GM19239 (cell line): Measurements from ENCODE around the gene LIMS4.
"Not testable (repeated sequence)": the region's sequence is repeated elsewhere in the genome, so short reads cannot be mapped to it uniquely, and the experiment has no call there.

Experiments used
- DNase-seq: peaks from one replicate; pipeline ENCODE4 v3.0.0; 2011; ENCODE audit warnings: low spot score; ENCODE audit not compliant: insufficient read length
- FAIRE-seq: peaks from 2 replicates; lab custom pipeline; 2011; peaks lifted over from hg19 to GRCh38; lab: Jason Lieb, UNC

LIMS4 gene, protein sequence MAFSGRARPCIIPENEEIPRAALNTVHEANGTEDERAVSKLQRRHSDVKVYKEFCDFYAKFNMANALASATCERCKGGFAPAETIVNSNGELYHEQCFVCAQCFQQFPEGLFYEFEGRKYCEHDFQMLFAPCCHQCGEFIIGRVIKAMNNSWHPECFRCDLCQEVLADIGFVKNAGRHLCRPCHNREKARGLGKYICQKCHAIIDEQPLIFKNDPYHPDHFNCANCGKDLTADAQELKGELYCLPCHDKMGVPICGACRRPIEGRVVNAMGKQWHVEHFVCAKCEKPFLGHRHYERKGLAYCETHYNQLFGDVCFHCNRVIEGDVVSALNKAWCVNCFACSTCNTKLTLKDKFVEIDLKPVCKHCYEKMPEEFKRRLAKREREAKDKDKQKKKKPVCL

DNA sequence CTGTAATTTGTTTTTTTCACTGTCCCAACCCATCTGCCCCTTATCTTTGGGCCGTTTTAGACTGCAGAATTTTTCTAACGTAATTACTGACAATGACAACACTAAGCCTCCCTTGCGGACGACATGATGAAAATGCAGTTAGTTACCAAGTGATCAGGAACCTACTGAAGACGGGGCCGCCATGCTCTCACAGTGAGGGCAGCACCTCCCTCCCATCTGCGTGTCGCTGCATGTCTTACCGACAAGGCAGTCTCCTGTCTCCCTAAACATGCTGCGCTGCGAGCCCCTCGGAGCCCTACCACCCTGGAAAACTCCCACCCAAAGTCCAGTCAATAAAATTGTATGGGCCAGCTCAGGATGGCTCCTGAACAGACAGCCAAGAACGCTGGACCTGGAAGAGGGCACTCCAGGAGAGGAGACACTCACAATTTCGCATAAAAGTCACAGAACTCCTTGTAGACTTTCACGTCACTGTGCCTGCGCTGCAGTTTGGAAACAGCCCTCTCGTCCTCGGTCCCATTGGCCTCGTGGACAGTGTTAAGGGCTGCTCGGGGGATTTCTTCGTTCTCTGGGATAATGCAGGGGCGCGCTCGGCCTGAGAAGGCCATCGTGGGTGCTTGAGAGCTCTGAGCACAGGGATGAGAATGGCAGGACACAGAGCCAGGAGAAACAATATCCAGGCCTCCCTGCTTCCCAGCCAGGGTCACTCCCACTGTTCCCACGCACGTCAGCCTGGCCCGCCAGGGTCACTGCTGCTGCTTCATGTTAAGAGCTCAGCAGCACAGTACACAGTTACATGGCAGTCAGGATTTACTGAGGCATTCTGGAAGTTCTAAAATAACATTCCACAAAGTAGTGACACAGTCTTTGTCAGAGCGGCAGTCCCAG is at the start of gene LIMS4:
Gene LIMS4 (minus strand): TSS at position 646 of the 888 bp plus-strand sequence. CDS start 38 bp downstream, at position 608.
- FAIRE-seq, DNase-seq: not testable (repeated sequence)

DNA sequence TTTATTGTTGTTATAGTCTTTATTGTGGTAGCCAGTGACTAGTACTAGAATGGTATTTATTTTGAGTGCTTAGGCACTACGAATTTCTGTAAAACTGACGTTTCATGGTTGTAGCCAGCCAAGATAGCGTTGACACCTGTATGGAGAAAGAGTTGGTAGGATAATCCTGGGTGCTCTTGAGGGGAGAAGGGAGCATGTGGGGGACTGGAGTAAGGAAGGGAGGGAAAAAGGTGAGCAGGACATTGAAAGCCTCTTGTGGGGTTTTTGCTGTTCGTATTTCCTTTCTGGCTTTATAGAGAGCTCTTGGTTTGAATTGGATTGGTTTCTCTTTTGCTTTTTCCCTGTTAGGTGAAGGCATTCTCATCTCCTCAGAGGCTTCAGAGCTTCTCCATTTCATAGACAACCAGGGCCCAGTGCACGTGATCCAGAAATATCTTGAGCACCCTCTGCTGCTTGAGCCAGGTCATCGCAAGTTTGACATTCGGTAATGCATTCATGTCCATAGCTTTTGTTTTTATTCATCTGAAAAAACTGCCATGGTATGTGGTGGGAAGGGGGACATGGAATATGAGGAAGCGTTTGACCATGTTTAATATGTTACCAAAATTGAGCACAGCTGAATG is 27.2 kb upstream of the LIMS4 start:
- DNase-seq, FAIRE-seq: not testable (repeated sequence)

DNA sequence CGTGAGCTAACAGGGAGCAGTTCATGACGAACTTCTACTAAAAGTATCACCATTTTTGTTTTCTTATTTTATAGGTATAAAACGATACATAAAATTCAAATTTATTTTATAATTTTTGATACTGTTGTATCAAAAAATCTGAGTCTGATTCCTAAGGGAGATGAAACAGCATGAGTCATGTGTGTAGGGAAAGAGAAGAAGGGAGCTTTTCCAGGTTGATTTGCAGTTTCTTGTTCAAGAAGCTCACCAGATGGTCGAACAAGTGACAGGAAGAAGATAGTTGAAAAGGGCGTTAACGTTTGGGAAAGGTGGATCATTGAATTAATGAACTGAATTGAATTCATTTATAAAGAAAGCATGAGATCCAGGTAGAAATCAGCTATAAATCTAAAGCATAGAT is 23.4 kb upstream of the LIMS4 start:
- not testable (repeated sequence) for DNase-seq, FAIRE-seq

DNA sequence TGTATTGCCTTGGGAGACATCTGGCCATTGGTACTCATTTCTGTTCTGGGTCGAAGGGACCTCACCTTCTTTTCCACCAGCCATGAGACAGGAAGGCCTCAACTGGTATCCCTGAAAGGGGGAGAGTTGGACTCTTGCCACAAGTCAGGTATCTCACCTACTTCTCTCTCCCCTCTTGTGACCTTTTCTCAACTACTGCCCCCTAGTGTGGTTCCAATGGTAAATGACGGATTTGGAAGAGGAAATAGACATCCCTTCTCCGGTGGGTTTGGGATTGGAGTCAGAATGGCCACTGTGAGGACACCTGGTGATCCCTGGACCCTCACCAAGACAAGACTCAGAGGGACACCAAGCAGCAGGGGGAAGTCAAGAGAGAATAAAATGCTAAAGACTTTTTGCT is 21.9 kb upstream of the LIMS4 start:
- not testable (repeated sequence) for FAIRE-seq, DNase-seq

DNA sequence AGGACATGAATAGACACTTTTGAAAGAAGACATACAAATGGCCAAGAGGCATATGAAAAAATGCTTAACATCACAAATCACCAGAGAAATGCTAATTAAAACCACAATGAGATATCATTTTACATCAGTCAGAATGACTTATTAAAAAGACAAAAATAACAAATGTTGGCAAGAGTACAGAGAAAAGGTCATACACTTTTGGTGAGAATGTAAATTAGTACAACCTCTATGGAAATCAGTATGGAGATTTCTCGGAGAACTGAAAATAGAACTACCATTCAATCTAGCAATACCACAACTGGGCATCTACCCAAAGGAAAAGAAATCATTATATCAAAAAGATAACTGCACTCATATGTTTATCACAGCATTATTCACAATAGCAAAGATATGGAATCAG is 16.4 kb upstream of the LIMS4 start:
- not testable (repeated sequence) for DNase-seq, FAIRE-seq

DNA sequence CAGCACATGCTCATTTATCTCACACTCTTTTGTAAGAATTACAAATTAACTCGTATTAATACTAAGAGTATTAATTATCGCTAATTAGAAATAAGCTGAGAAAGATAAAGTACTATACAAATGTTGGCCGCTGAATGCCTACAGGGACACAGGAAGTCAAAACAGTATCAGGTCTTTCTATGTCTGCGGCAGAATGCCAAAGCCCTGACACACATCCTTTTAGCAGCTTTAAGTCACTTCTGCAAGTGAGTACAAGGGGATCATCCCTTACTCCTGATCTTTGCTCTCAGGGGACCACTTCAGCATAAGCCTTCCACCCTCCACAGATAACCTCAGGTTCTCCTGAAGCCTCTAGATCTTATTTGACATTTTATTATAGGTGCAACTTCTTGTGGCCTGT is 10.1 kb upstream of the LIMS4 start:
- FAIRE-seq, DNase-seq: not testable (repeated sequence)

DNA sequence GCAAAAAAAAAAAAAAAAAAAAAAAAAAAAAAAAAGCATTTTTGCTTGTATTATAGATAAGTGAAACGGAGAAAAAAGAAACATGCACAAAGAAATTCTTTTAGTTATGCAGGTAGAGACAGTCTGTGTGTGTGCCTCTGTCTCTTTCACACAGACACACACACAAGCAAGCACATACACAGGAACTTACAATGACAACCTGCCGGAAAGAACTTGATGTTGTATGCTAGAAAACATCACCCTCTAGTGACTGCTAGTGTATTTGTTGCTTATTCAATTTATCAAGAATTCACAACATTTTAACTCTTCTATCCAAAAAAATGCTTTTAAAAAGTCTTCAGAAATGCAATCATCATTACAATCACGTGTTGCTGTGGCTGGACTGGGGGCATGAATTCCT is 8.6 kb upstream of the LIMS4 start:
- not testable (repeated sequence) for DNase-seq, FAIRE-seq

DNA sequence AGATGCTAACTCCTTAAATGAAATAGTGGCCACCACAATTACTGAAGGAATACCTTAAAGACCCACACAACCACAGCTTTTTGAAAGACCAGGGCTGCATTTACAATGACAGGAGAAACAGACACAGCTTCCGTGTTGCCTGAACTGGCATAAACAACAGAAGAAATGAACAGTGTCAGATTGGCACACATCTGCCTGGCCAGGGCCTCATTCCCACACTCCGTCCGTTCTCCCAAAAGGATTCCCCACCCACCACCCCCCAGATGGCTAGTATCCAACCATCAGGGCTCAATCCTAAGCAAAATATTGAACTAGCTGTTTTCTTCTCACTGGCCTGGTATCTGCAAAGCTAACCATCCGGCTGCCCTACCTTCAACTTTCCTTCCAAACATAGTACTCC is 7.5 kb upstream of the LIMS4 start:
- DNase-seq, FAIRE-seq: not testable (repeated sequence)

DNA sequence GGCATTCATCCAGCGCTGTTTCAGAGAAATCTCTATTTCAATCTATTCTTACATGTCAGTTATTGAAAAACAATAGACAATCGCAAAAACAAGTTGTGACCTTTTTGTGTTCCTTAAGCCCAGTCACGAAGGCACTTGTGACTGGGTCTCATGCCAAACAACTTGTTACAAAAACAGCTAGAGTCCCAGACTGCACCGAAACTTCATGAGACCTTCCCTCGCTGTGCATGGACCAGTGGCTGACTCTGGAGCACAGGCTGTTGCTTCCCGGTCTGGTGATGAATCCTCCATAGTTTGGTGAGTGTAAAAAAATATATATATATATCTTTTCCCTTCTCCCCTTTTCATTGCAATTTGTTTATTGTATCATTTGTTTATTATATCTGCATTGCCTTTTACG is 4.8 kb upstream of the LIMS4 start:
- DNase-seq, FAIRE-seq: not testable (repeated sequence)

DNA sequence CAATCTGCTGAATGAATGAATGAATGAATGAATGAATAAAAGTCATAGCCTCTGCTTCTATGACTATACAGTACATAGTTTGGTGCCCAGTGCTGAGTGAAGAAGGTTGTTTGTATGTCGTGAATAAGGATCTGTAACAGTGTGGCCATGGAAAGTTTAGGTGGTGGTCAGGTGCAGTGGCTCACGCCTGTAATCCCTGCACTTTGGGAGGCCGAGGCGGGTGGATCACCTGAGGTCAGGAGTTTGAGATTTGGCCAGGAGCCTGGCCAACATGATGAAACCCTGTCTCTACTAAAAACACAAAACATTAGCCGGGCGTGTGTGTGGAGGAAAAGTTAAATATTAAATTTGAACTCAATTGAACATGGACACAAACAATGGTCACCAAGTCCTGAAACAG is 4.3 kb upstream of the LIMS4 start:
- FAIRE-seq = not testable (repeated sequence)

DNA sequence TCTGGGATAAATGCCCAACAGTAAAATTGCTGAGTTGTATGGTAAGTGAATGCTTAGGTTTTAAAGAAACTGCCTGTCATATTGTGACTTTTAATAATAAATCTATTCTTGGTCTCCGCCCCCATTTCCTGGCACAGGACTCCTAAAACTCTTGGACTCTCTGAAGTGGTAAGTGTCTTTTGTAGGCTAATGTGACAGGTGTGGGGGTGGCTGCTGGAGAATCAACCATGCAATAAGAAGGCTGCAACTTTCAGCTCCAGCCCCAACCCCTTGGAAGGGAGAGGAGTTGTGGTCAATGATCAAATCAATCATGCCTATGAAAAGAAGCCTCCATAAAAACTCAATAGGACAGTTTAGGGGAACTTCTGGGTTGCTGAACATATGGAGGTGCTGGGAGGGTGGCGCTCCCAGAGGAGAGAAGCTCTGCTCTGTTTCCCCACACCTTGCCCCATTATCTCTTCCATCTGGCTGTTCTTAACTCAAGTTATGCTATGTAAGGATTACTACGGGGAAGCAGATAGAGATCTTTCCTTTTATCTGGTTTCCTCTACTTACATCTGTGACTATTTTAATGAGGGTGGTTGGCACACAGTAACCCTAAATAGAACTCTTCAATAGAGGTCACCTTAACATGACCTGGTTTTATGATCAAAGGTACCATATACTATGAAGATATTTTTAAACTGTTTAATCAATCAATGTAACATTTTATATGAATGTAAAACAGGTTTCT is 3.2 kb upstream of the LIMS4 start:
- DNase-seq, FAIRE-seq: not testable (repeated sequence)

More for the DNA sequence above, 4.3 kb upstream of the LIMS4 start:
- DNase-seq = not testable (repeated sequence)

DNA sequence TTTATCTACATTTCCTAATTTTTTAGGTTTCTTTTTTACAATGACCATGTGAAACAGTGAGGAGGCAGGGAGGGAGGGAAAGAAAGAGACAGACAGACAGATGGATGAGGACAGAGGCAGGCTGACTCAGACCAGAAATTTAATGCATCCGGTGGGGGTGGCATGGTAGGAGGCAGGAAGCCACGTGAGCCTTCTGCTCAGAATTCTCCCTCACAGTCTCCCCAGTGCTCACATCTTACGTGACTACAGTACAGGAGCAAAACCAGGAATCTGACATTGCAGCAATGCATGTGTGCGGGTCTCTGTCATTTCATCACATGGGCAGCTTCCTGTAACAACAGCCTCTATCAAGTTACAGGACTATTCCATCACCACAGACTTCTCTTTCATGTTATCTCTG is 2.3 kb upstream of the LIMS4 start:
- not testable (repeated sequence) for DNase-seq

DNA sequence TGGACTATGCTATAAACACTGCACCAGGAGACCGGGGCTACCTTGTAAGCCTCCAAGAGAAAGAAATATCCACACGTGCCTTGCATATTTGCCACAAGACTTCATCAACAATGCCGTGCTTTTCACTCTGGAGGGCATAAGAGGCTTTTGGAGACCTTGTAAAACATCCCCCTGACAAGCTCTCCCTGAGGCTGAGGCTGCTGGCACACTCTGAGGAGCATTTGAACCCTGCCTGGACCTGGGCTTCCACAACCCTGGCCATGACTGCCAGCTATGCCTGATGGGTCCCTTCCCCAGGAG is 393 bp upstream of the LIMS4 start:
- FAIRE-seq = not testable (repeated sequence)

More for the DNA sequence above, 2.3 kb upstream of the LIMS4 start:
- not testable (repeated sequence) for FAIRE-seq

DNA sequence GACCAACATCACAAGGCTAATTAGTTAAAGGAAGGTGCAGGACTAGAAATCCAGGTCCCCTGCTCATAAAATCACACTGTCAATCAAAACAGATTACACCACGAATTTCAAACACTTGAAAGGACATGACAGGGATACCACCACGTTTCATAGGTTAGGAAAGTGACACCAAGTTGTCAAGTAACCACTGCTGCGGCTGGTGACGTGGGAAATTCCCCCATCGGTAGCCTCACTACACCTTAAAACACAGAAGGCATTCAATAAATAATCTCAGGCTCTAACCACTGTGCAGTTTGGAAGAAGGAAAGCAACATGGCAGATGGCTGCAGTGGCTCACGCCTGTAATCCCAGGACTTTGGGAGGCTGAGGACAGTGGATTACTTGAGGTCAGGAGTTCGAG is 3.7 kb downstream of the LIMS4 start:
- not testable (repeated sequence) for FAIRE-seq, DNase-seq

More for the DNA sequence above, 393 bp upstream of the LIMS4 start:
- not testable (repeated sequence) for DNase-seq

DNA sequence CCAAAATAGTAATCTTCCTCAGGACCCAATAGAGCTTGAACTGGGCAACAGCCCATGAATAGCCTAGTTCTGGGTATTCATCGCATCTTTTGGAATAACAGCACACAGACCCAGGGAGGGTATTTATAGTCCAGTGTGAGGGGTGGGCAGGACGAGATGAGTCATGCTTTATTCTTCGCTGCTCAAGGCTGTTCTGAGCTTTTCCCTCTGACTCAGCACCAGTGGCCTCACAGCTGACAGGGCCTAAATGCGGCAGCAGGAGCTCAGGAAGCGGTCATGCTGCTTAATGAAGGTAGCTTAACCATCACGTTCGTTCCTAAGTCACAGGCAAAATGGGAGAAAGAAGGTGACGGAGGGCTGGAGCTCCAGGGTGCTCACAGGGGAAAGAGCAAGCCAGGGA is 7.3 kb downstream of the LIMS4 start:
- FAIRE-seq, DNase-seq: not testable (repeated sequence)

DNA sequence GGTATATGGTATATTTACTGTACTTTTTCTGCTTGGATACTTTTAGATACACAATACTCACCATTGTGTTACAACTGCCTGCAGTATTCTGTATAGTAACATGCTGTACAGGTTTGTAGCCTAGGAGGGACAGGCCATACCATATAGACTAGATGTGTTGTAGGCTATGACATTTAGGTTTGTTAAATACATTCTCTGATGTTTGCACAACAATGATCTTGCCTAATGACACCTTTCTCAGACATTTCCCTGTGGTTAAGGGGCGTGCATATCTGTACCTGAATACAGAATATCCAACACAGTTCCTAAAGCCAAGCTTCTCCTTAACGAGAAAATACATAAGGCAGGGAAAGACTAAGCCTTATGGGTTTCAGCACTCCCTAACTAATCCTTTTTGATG is 10.2 kb downstream of the LIMS4 start:
- not testable (repeated sequence) for FAIRE-seq, DNase-seq

DNA sequence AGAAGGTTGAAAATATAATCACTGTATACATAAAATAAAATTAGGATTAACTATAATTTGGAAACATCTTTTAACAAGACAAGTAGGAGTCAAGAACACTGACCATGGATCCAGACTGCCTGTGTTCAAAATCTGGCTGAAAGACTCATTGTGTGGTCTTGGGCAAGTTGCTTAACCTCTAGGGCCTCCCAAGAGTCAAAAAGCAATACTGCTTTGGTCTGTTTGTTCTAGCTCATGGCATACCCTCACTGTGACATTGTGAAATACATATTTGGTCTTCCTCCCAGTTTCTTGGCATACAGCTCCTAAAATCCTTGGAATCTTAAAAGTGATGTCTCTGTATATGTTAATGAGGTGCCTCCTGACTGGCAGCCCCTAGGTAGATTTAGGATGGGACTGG is 12.3 kb downstream of the LIMS4 start:
- FAIRE-seq = not testable (repeated sequence)

DNA sequence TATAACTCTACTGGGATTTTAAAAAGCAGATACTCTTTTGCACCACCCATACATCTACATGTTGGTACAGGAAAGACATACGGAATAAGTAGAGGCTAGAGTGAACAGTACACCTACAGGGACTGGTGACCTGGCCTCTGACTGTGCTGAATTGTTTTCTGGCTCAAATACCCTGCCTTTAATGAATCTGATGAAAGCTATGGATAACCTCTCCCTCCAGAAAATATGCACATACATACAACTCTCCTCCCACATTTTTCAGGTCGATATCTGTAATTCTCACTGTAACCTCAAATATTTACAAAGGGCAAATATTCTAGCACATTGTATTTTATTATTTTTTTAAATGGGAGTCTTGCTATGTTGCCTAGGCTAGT is 15.4 kb downstream of the LIMS4 start:
- DNase-seq, FAIRE-seq: not testable (repeated sequence)

More for the DNA sequence above, 12.3 kb downstream of the LIMS4 start:
- not testable (repeated sequence) for DNase-seq
